ENCODE measurements around the gene CCDC178.

GRCh38 chr18:33472509-33472908 lies 32.0 kb upstream of the CCDC178 start:
- TF ChIP-seq YY1 (IDR thresholded peaks at IDR 0.05; ENCODE audit: insufficient read depth, insufficient read length), result no peak
- no peak for TF ChIP-seq SUZ12 (IDR thresholded peaks at IDR 0.05; ENCODE audit: extremely low read depth, insufficient read depth, insufficient read length)
- TF ChIP-seq ZNF274 (IDR thresholded peaks at IDR 0.05; ENCODE audit: low read depth, low read length), result no peak
